Measurements from ENCODE around the gene RNU4-1.

DNA sequence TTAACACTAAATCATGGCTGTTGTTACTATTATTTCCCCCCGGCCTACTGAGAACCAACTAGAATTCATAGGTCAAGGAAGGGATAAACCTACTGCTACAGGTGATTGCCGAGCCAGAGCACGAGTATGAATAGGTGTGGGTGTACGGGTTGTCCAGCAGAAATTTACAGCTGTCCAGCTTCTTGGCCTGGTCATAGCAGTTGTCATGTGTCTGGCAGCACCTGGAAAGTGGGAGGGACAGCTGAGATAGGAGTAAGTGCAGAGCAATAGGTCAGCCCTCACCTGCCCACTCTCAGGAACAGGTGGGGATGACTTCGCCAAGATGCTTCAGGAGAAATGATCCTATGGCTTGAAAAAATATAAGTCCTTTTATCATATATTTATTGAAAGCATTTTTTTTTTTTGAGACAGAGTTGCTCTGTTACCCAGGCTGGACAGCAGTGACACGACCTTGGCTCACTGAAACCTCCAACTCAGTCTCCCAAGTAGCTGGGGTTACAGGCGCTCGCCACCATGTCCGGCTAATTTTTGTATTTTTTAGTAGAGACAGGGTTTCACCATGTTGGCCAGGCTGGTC is 31.9 kb upstream of the RNU4-1 start:
- TF ChIP-seq, protein P1, sequence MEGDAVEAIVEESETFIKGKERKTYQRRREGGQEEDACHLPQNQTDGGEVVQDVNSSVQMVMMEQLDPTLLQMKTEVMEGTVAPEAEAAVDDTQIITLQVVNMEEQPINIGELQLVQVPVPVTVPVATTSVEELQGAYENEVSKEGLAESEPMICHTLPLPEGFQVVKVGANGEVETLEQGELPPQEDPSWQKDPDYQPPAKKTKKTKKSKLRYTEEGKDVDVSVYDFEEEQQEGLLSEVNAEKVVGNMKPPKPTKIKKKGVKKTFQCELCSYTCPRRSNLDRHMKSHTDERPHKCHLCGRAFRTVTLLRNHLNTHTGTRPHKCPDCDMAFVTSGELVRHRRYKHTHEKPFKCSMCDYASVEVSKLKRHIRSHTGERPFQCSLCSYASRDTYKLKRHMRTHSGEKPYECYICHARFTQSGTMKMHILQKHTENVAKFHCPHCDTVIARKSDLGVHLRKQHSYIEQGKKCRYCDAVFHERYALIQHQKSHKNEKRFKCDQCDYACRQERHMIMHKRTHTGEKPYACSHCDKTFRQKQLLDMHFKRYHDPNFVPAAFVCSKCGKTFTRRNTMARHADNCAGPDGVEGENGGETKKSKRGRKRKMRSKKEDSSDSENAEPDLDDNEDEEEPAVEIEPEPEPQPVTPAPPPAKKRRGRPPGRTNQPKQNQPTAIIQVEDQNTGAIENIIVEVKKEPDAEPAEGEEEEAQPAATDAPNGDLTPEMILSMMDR (IDR thresholded peaks at IDR 0.05), result no peak
- TF ChIP-seq POLR2A (IDR thresholded peaks at IDR 0.05), result no peak
